Measurements from ENCODE around the gene ARHGAP24. TPM values are rescaled to one million over a fixed set of nuclear protein-coding genes. Genes with fewer than 3 reads are reported as not detected.

Gene ARHGAP24
- total and polyA plus RNA-seq, 10 of the 15 experiments (the other 5 are each of a cell fraction or from before 2014, with no cell fraction given), result 0.10 to 4.2 (median 0.52) TPM

- POLR2A ChIA-PET, result no interaction called here
- FAIRE-seq, result no peak
- no peaks in the 10 kb centered on the region; a peak in 1 of 4 replicates for H3K27me3 ChIP-seq (replicated peaks in 1 of 2; ENCODE audit: control insufficient read depth in 2 of 2, insufficient read depth in 2 of 2, low read length in 1 of 2)
Measured at GRCh38 chr4:85745939-85746338, 271.0 kb downstream of the ARHGAP24 start.

GRCh38 chr4:85747882-85748491 lies 273.0 kb downstream of the ARHGAP24 start:
- Histone ChIP-seq H4K20me1 (ENCODE audit: control insufficient read depth, insufficient read depth) (no peaks in the 10 kb centered on the region), H3K4me3 (no peak overlapping the region), H3K27me3 (replicated peaks in 1 of 2; ENCODE audit: control insufficient read depth in 2 of 2, insufficient read depth in 2 of 2, low read length in 1 of 2) (no peaks in the 10 kb centered on the region; a peak in 1 of 4 replicates), H3K36me3 (ENCODE audit: control insufficient read depth in 2 of 2, insufficient read depth in 2 of 2, low read length in 1 of 2) (no peaks in the 10 kb centered on the region), H3K4me1 (ENCODE audit: control insufficient read depth, insufficient read depth, low read length) (no peaks in the 10 kb centered on the region), H3K9ac (ENCODE audit: control insufficient read depth, insufficient read depth, low read length) (no peak overlapping the region), H3K27ac (ENCODE audit: control insufficient read depth, insufficient read depth) (no peak overlapping the region), H3K9me3 (replicated peaks; ENCODE audit: control insufficient read depth, insufficient read depth, low read length) (no peaks in the 10 kb centered on the region), H2AFZ (ENCODE audit: control insufficient read depth, low read depth, low read length) (no peak overlapping the region), H3K79me2 (ENCODE audit: control insufficient read depth, insufficient read depth, low read length) (no peaks in the 10 kb centered on the region), H3K4me2 (ENCODE audit: control insufficient read depth, insufficient read depth) (no peak overlapping the region)
- WGBS (ENCODE audit: insufficient coverage, insufficient replicate concordance, low lambda C conversion rate, missing lambda C conversion rate), result 35% methylated on average over 3 of the region's 3 CpGs
- ATAC-seq (peak; percentile 95), DNase-seq (ENCODE audit: low read depth, low spot score) (no peak), FAIRE-seq (peak; percentile 88)
- ChIA-PET SMC1A (ENCODE audit: uncharacterized antibody, unreplicated experiment) (interaction anchor here (0.6 to 3.2 kb wide), 39 partner anchors 10 to 663 kb away, joined by 3 to 22 read pairs (median 4); no protein-coding TSS in a partner anchor), CTCF (interaction anchor here (0.5 to 7.6 kb wide), 57 partner anchors 8 to 663 kb away, joined by 3 to 57 read pairs (median 4); partner anchors contain the start of gene ARHGAP24), POLR2A (interaction anchor here (0.5 kb wide), 1 partner anchor 57 kb away, joined by 3 read pairs; no protein-coding TSS in a partner anchor), RAD21 (ENCODE audit: unreplicated experiment) (interaction anchor here (0.8 to 3.5 kb wide), 19 partner anchors 12 to 663 kb away, joined by 3 to 16 read pairs (median 4); no protein-coding TSS in a partner anchor)
- no TSS peak for BruUV-seq (replicated peaks)
- TF ChIP-seq, protein P1, sequence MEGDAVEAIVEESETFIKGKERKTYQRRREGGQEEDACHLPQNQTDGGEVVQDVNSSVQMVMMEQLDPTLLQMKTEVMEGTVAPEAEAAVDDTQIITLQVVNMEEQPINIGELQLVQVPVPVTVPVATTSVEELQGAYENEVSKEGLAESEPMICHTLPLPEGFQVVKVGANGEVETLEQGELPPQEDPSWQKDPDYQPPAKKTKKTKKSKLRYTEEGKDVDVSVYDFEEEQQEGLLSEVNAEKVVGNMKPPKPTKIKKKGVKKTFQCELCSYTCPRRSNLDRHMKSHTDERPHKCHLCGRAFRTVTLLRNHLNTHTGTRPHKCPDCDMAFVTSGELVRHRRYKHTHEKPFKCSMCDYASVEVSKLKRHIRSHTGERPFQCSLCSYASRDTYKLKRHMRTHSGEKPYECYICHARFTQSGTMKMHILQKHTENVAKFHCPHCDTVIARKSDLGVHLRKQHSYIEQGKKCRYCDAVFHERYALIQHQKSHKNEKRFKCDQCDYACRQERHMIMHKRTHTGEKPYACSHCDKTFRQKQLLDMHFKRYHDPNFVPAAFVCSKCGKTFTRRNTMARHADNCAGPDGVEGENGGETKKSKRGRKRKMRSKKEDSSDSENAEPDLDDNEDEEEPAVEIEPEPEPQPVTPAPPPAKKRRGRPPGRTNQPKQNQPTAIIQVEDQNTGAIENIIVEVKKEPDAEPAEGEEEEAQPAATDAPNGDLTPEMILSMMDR (IDR thresholded peaks at IDR 0.05 in 2 of 3, conservative IDR thresholded peaks at IDR 0.05 in 1 of 3; ENCODE audit: control insufficient read depth in 2 of 3, extremely low read depth in 1 of 3, insufficient read depth in 1 of 3, low read depth in 3 of 3, low read length in 3 of 3), result peak; percentile 74 to 79 (median 75)
- peak; percentile 90 for TF ChIP-seq SMC3 (IDR thresholded peaks at IDR 0.05; ENCODE audit: borderline replicate concordance, low read length)
- TF ChIP-seq NRF1 (conservative IDR thresholded peaks at IDR 0.05; ENCODE audit: low read depth, low read length), result no peak
- TF ChIP-seq, protein P2, sequence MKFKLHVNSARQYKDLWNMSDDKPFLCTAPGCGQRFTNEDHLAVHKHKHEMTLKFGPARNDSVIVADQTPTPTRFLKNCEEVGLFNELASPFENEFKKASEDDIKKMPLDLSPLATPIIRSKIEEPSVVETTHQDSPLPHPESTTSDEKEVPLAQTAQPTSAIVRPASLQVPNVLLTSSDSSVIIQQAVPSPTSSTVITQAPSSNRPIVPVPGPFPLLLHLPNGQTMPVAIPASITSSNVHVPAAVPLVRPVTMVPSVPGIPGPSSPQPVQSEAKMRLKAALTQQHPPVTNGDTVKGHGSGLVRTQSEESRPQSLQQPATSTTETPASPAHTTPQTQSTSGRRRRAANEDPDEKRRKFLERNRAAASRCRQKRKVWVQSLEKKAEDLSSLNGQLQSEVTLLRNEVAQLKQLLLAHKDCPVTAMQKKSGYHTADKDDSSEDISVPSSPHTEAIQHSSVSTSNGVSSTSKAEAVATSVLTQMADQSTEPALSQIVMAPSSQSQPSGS (IDR thresholded peaks at IDR 0.05; ENCODE audit: low read length), result 0 out of 2 replicates have a peak, but pooled peaks have one; percentile 21
- TF ChIP-seq RAD21 (IDR thresholded peaks at IDR 0.05; ENCODE audit: insufficient read depth, low read depth, low read length), result peak; percentile 98
- peak; percentile 60; the same call in 1 of the 2 replicates for TF ChIP-seq FOXM1 (IDR thresholded peaks at IDR 0.05; ENCODE audit: low read depth, low read length)
- no peak for TF ChIP-seq CREM (IDR thresholded peaks at IDR 0.05; ENCODE audit: low read depth)
- TF ChIP-seq PML (IDR thresholded peaks at IDR 0.05; ENCODE audit: low read length), result no peak
- peak; percentile 23; the same call in 1 of the 2 replicates for TF ChIP-seq RB1 (IDR thresholded peaks at IDR 0.05; ENCODE audit: borderline replicate concordance)
- in situ Hi-C loops (cut with MboI), result loop anchor here (5.0 kb wide), 2 partner anchors 331 to 601 kb away; no protein-coding TSS in a partner anchor
- intact Hi-C loops (cut with micrococcal nuclease; ENCODE audit: unreplicated experiment), result loop anchor here (1.0 to 5.0 kb wide), 7 partner anchors 91 to 663 kb away; partner anchors contain the start of gene ARHGAP24

More at GRCh38 chr4:85745939-85746338, 271.0 kb downstream of the ARHGAP24 start:
- Histone ChIP-seq H3K4me2 (ENCODE audit: control insufficient read depth, insufficient read depth) (no peak overlapping the region), H3K27ac (ENCODE audit: control insufficient read depth, insufficient read depth) (no peak overlapping the region), H4K20me1 (ENCODE audit: control insufficient read depth, insufficient read depth) (no peaks in the 10 kb centered on the region), H3K9me3 (replicated peaks; ENCODE audit: control insufficient read depth, insufficient read depth, low read length) (no peaks in the 10 kb centered on the region), H3K9ac (ENCODE audit: control insufficient read depth, insufficient read depth, low read length) (no peak overlapping the region), H2AFZ (ENCODE audit: control insufficient read depth, low read depth, low read length) (no peak overlapping the region), H3K4me3 (no peak overlapping the region), H3K4me1 (ENCODE audit: control insufficient read depth, insufficient read depth, low read length) (no peaks in the 10 kb centered on the region), H3K79me2 (ENCODE audit: control insufficient read depth, insufficient read depth, low read length) (no peaks in the 10 kb centered on the region), H3K36me3 (ENCODE audit: control insufficient read depth in 2 of 2, insufficient read depth in 2 of 2, low read length in 1 of 2) (no peaks in the 10 kb centered on the region)
- no peak for ATAC-seq
- WGBS (ENCODE audit: insufficient coverage, insufficient replicate concordance, low lambda C conversion rate, missing lambda C conversion rate), result 18% methylated on average over 3 of the region's 3 CpGs
- in situ Hi-C loops (cut with MboI), result loop anchor here (5.0 kb wide), 2 partner anchors 329 to 599 kb away; no protein-coding TSS in a partner anchor
- RAD21 ChIA-PET (ENCODE audit: unreplicated experiment), result interaction anchor here (1.1 to 3.5 kb wide), 5 partner anchors 15 to 597 kb away, joined by 3 to 16 read pairs (median 10); no protein-coding TSS in a partner anchor
- SMC1A ChIA-PET (ENCODE audit: uncharacterized antibody, unreplicated experiment), result interaction anchor here (0.8 to 2.3 kb wide), 8 partner anchors 16 to 377 kb away, joined by 3 to 13 read pairs (median 3); no protein-coding TSS in a partner anchor
- no TSS peak for BruUV-seq (replicated peaks)
- TF ChIP-seq MXI1 (IDR thresholded peaks at IDR 0.05; ENCODE audit: low read depth, low read length) (no peak), FOXM1 (IDR thresholded peaks at IDR 0.05; ENCODE audit: low read depth, low read length) (no peak), CHD1 (IDR thresholded peaks at IDR 0.05; ENCODE audit: low read depth, low read length) (no peak), CBFB (IDR thresholded peaks at IDR 0.05; ENCODE audit: low read depth) (no peak), SIN3A (IDR thresholded peaks at IDR 0.05; ENCODE audit: low read depth, low read length) (no peak)
- CTCF ChIA-PET, result interaction anchor here (1.0 to 7.6 kb wide), 7 partner anchors 14 to 598 kb away, joined by 3 to 57 read pairs (median 22); no protein-coding TSS in a partner anchor
- DNase-seq (ENCODE audit: low read depth, low spot score), result no peak
- intact Hi-C loops (cut with micrococcal nuclease; ENCODE audit: unreplicated experiment), result loop anchor here (5.0 kb wide), 3 partner anchors 89 to 269 kb away; partner anchors contain the start of gene ARHGAP24
